HG03039 (cell line): ENCODE measurements around the gene PBRM1.
A peak's percentile ranks its signal among the peaks of the same experiment; 100 is the strongest.

ENCODE experiments used
- ATAC-seq: cut with Tn5 transposase; IDR thresholded peaks from one replicate; pipeline ENCODE4 v1.9.1; 2021; ENCODE audit warnings: mild to moderate bottlenecking, moderate library complexity; ENCODE audit not compliant: unreplicated experiment

The PBRM1 gene

DNA sequence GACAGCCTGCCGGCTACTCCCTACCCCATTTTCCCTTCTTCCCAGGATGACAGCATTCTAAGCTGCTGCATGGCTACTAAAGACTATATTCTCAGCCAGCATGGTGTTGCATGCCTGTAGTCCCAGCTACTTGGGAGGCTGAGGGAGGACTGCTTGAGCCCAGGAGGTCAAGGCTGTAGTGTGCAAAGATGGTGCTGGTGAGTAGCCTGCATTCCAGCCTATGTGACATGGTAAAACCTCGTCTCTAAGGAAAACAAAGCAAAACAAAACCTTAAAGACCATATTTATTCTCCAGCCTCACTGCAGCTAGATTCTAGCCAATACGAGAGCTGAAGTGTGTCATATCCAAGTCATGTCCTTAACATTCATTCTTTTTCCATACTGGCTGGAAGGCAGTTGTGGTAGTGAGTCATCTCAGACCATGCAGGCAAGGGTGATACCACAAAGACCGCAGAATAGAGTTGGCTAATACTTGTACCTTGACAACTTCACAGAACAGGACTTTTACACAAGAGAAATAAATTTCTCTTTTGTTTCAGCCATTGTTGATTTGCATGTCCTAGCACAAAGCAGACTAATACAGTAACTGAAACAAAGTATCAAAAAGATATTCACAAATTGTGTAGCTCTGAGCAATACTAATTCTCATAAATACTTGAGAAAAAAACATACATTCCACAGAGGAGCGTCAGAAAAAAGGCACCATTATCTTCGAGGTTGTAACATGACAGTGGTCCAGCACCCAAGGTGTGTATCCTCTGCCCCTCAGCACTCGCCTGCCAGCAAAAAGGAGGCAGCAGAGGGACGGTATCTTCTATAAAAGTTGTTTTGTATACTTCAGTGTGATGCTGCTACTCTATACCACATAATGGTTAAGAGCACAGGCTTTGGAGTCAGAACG lies 14.8 kb downstream of the PBRM1 start:
- ATAC-seq = peak; percentile 69

GRCh38 chr3:52663098-52663497 lies 22.6 kb downstream of the PBRM1 start:
- no peak for ATAC-seq

DNA sequence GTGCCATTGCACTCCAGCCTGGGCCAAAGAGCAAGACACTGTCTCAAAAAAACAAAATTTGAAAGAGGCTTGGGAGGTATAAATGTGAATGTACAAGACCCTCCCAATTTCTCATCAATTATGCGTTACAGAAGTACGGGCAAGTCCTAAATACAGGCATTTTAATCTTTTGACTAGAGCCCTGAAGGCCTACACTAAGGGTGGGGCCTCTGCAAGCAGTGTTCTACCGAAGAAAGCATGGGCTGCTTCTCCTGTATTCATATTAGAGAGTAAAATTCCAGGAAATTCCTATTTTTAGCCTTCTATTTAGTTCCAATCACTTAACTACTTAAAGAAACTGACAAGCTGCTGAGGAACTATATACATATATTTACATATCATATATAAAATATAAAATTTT lies 25.7 kb downstream of the PBRM1 start:
- ATAC-seq = no peak

- ATAC-seq = no peak
Observed at GRCh38 chr3:52655895-52656294, 29.8 kb downstream of the PBRM1 start.

- no peak for ATAC-seq
Observed at GRCh38 chr3:52651592-52651991, 34.1 kb downstream of the PBRM1 start.

DNA sequence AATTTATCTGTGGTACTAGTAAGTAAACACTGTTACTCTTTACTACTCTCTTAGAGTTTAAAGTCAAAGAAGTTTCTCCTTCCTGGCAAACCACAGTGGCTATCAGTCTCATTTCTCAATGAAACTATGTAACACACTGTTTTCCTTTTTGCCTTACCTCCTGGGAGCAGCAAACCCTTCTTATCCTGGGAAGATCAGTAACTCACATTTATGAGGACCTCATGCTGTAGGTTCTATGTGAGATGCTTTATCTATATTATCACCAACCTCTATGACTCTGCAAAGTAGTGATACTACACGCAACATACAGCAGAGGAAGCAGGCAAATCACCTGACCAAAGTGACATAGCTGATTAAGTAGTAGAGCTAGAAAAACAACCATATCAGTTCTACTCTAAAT lies 35.3 kb downstream of the PBRM1 start:
- no peak for ATAC-seq

GRCh38 chr3:52649461-52650210 lies 36.1 kb downstream of the PBRM1 start:
- no peak for ATAC-seq

DNA sequence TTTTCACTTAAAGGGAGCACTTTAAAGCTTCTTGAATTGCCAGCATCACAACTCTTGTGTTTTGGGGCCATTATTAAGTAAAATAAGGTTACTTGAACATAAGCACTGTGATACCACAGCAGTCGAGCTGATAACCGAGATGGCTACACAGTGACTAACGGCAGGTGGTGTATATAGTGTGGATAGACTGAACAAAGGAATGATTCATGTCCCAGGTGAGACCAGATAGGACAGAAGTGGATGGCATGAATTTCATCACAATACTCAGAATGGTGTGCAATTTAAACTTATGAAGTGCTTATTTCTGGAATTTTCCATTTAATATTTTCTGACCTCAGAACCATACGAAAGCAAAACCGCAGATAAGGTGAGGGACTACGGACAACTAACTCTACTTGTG lies 40.2 kb downstream of the PBRM1 start:
- no peak for ATAC-seq

DNA sequence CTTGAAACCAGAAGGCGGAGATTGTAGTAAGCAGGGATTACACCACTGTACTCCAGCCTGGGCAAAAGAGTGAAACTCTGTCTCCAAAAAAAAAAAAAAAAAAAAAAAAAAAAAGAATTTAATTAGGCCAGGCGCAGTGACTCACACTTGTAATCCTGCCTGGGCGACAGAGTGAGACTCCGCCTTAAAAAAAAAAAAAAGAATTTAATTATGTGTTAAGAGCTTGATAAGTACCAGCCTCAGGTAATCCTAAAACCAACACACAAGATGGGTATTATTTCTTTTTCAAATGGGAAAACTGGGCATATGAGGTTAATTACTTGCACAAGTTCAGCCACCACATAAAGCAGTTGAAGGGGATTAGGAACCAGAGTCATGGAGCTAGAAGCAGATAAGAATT lies 49.0 kb downstream of the PBRM1 start:
- no peak for ATAC-seq

DNA sequence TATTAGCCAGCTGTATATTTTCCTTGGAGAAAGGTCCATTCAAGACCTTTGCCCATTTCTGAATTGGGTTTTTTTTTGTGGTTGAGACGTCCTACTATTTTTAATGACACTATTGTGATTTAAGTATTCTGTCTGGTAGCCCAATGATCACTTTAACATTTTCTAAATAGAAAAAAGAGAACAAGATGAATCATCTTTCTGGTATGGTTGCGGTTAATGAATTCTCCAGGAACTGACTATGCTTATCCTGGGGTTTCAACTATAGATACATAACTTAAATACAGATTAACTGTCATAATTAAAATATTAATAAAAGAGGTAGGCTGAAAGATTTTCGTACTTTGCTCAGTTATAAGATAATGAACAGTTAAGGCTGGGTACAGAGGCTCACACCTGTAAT lies 51.9 kb downstream of the PBRM1 start:
- ATAC-seq = no peak

DNA sequence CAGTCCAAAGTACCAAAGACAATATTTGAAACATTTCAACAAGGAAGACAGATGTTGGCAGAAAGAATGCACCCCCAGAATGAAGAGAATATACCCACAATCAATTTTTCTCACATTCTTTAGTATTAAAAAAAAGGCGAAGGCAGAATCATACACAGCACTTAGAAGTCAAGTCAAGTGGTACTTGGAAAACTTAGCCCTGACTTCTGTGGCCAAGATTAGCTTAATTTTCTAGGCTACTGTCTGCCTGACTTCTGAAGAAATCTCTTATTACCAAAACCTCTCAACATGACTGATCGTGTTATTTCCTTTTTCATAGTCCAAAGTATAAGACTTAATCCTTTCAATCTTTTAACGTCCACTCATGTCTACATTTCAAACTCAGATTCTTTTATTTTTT lies 60.7 kb downstream of the PBRM1 start:
- ATAC-seq = no peak

GRCh38 chr3:52623234-52623792 lies 62.4 kb downstream of the PBRM1 start:
- ATAC-seq = no peak

DNA sequence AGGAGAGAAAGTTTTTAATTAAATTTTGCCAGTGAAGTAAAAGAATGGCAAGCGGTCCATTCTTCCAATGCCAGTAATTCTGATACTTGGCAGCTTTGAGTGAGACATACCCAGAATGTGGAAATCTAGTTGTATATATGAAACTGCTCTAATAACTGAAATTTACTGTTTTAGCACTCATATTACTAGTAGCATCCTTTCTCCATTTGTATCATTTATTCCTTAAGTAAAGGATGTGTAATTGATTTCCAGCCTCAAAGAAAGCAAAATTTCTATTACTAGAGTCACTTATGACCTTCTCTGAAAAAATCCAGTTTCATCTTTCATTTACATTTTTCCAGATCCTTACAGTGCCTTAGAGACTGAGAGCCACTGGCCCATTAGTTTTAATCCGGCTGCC lies 65.1 kb downstream of the PBRM1 start:
- no peak for ATAC-seq

- ATAC-seq = no peak
Observed at GRCh38 chr3:52615166-52615565, 70.5 kb downstream of the PBRM1 start.

- ATAC-seq = no peak
Observed at GRCh38 chr3:52614689-52615088, 71.0 kb downstream of the PBRM1 start.

- ATAC-seq = no peak
Observed at GRCh38 chr3:52609316-52609815, 76.3 kb downstream of the PBRM1 start.

- no peak for ATAC-seq
Observed at GRCh38 chr3:52608337-52608736, 77.4 kb downstream of the PBRM1 start.

DNA sequence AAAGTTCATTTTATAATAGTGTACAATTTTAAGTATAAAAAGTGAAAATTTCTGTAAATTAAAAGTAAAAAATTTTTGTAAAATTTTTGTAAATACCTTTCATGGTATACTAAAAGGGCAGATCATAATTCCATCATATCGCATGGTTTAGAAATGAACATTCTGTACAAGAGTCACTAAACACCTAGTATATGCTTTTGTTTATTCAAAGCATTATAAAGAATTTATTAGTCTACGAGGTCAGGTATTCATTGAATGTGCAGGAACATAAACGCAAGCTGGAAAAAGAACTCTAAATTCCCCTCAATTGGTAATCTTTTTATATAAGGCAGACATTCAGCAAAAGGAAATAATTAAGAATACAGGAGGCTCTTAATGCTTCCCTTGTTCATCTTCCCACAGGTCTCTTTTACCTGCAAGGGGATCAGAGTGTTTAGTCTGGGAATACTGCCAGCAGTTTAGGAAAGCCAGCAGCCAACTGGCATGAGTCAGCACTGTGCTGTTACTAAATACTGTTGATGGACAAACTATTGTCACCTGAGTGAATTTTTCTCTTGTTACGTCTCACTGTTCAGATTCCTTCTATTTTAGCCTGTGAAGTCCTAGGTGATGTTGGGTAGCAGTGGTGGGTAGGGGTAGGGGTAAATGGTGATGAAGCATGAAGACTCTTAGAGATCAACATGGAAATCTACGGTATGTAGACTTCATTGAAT lies 79.2 kb downstream of the PBRM1 start:
- no peak for ATAC-seq

DNA sequence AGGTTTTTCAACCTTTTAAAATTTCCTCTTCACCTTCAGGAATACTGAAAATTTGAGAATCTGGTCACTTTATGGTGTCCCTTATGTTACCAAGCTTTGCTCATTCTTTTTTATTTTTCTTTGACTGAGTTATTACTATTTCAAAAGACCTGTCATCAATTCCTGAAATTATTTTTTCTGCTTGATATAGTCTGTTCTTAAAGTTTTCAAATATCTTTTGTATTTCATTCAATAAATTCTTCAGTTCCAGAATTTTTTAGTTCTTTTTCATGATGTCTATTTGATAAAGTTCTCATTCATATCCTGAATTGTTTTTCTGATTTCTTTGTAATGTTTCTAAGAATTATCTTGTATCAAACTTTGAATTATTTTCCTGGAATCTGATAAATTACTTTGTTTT lies 85.5 kb downstream of the PBRM1 start:
- no peak for ATAC-seq

GRCh38 chr3:52596658-52597265 lies 89.0 kb downstream of the PBRM1 start:
- no peak for ATAC-seq

DNA sequence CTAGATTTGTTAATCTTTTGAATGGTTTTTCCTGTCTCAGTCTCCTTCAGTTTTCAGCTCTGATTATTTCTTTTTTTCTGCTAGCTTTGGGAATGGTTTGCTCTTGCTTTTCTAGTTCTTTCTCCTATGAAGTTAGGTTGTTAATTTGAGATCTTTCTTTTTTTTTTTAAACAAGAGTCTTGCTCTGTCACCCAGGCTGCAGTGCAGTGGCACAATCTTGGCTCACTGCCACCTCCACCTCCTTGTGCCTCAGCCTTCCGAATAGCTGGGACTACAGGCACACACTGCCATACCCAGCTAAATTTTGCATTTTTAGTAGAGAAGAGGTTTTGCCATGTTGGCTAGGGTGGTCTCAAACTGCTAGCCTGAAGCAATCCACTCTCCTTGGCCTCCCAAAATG lies 92.6 kb downstream of the PBRM1 start:
- ATAC-seq = no peak
